Activated CD8-positive, alpha-beta T cell treated with anti-CD3 and anti-CD28 coated beads for 36 hours (primary cell): ENCODE results near the gene GPR84. TPM values are rescaled to one million over a fixed set of nuclear protein-coding genes. Genes with fewer than 3 reads are reported as not detected.

ENCODE experiments used
- ATAC-seq: fragments of 200-7000 bp; cut with Tn5 transposase; one replicate; pipeline ENCODE4 v1.10.0; 2021; ENCODE audit warnings: mild to moderate bottlenecking, moderate library complexity
- CTCF ChIA-PET: fragments of 350-600 bp; sonication (Branson Sonifier 250); formaldehyde crosslinking; loops from one replicate; lab custom pipeline; 2021; ENCODE audit warnings: antibody characterized with exemption; lab: Charles Lee
- POLR2A ChIA-PET: fragments of 350-600 bp; sonication (Branson Sonifier 250); formaldehyde crosslinking; loops from one replicate; lab custom pipeline; 2021; ENCODE audit warnings: antibody characterized with exemption; lab: Charles Lee
- DNase-seq: peaks from one replicate; pipeline ENCODE4 v3.0.0-alpha.2; 2020
- H3K27ac Mint-ChIP-seq: one replicate; pipeline ENCODE4 v1.8.0; 2021; ENCODE audit warnings: mild to moderate bottlenecking, mixed read lengths
- H3K27me3 Mint-ChIP-seq: one replicate; pipeline ENCODE4 v1.8.0; 2021; ENCODE audit warnings: mixed read lengths
- H3K36me3 Mint-ChIP-seq: one replicate; pipeline ENCODE4 v1.8.0; 2021; ENCODE audit warnings: low read depth, mixed read lengths
- H3K4me1 Mint-ChIP-seq: one replicate; pipeline ENCODE4 v1.8.0; 2021; ENCODE audit warnings: low read depth, mixed read lengths
- H3K4me3 Mint-ChIP-seq: one replicate; pipeline ENCODE4 v1.8.0; 2021; ENCODE audit warnings: mild to moderate bottlenecking, moderate library complexity, mixed read lengths
- H3K9me3 Mint-ChIP-seq: one replicate; pipeline ENCODE4 v1.8.0; 2021; ENCODE audit warnings: mixed read lengths
- CTCF ChIP-seq: fragments of 200-600 bp; IDR thresholded peaks from one replicate; pipeline ENCODE4 v1.8.0; 2022; ENCODE audit warnings: antibody characterized with exemption, mild to moderate bottlenecking
- intact Hi-C: fragments of 100-400 bp; cut with micrococcal nuclease; formaldehyde crosslinking; loops from one replicate; pipeline ENCODE4 v1.10.0; 2022
- total RNA-seq, 2 experiments: library from RNA; stranded (reverse); gene quantifications; one replicate each; pipeline ENCODE4 v1.2.3, GENCODE V29; 2021

Gene GPR84
- total RNA-seq, 2 experiments from 2014 or later = not detected

DNA sequence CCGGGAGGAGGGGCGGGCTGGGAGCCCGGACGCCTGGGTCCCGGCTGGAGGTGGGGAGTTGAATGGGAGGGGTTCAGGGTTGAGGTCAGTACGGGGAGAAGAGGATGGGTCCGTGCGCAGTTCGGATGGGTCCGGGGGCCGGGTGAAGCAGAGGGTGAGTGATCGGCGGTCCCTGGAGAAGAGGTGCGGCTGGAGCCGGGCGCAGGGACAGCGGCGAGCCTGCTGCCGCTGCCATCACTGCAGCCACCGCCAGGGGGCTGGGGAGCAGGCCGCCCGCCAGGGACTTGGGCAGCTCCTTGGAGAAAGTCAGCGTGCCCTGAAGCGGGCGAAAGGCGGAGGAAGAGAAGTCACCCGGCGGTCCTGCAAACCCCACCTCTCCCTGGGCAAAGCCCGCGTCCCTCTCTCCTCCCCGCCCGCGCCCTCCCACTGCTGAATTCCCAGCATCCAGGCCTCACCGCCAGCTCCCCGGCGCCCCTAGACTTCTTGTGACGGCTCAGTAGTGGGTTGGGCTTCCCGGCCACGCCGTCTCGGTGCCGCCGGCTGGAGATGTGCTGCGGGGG is 6.0 kb upstream of the GPR84 start:
- H3K4me1 Mint-ChIP-seq = peaks cover 38% of the 10 kb centered on the region
- H3K36me3 Mint-ChIP-seq = no peaks in the 10 kb centered on the region
- no peaks in the 10 kb centered on the region for H3K9me3 Mint-ChIP-seq
- ChIA-PET POLR2A (interaction anchor here (0.7 to 1.2 kb wide), 6 partner anchors 9 to 90 kb away, joined by 3 to 4 read pairs (median 4); partner anchors contain the start of genes CBX5 and HNRNPA1), CTCF (interaction anchor here (0.8 to 3.2 kb wide), 13 partner anchors 9 to 154 kb away, joined by 3 to 40 read pairs (median 4); no protein-coding TSS in a partner anchor)
- ATAC-seq (no peak), DNase-seq (no peak)
- no peak overlapping the region for H3K27ac Mint-ChIP-seq
- intact Hi-C loops = no loop called here
- H3K27me3 Mint-ChIP-seq = peaks cover 3% of the 10 kb centered on the region
- peak overlapping the region; percentile 32 for H3K4me3 Mint-ChIP-seq
- peak; percentile 38 for TF ChIP-seq CTCF

DNA sequence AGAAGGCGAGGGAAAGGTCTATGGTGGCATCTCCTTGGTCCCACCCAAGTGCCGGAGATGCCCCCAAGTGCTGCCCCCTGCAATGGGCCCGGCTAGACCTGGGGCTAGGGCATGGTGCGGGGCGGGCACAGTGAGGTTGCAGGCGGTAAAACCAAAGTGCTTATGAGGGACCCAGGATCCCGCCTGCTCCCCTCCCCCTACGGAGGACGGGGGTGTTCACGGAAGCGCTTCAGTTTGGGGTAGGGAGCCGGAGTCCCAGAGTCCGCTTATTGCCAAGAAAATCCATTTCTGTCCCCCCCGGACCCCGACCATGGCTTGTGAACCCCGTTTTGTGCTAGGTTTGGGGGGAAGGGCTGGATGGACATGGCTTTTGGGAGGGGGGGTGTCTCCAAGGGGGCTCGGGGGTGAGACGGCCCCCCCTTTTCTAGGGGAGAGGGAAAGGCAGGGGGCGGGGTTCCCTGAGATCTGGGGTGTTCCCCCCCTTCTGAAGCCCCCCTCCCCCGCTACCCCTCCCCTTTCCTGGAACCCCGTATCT is 5.4 kb upstream of the GPR84 start:
- Mint-ChIP-seq H3K36me3 (no peaks in the 10 kb centered on the region), H3K27ac (no peak overlapping the region), H3K27me3 (peaks cover 3% of the 10 kb centered on the region), H3K4me1 (peaks cover 41% of the 10 kb centered on the region), H3K9me3 (no peaks in the 10 kb centered on the region), H3K4me3 (peak overlapping the region; percentile 3)
- CTCF ChIA-PET = interaction anchor here (1.2 to 3.2 kb wide), 7 partner anchors 8 to 154 kb away, joined by 4 to 40 read pairs (median 4); no protein-coding TSS in a partner anchor
- TF ChIP-seq CTCF = no peak
- POLR2A ChIA-PET = interaction anchor here (0.9 to 1.2 kb wide), 3 partner anchors 10 to 87 kb away, joined by 3 to 4 read pairs (median 4); no protein-coding TSS in a partner anchor
- DNase-seq (no peak), ATAC-seq (no peak)
- intact Hi-C loops = loop anchor here (5.0 kb wide), 1 partner anchor 137 kb away; no protein-coding TSS in a partner anchor

- CTCF ChIA-PET = interaction anchor here (0.6 to 4.2 kb wide), 42 partner anchors 9 to 160 kb away, joined by 3 to 68 read pairs (median 5); partner anchors contain the start of genes CBX5, COPZ1, HNRNPA1 and NCKAP1L
- Mint-ChIP-seq H3K4me3 (peak overlapping the region; percentile 7), H3K4me1 (peaks cover 45% of the 10 kb centered on the region), H3K27me3 (peaks cover 3% of the 10 kb centered on the region), H3K9me3 (no peaks in the 10 kb centered on the region), H3K36me3 (no peaks in the 10 kb centered on the region), H3K27ac (no peak overlapping the region)
- TF ChIP-seq CTCF = peak; percentile 80
- peak; percentile 76 for ATAC-seq
- intact Hi-C loops = loop anchor here (5.0 kb wide), 1 partner anchor 137 kb away; no protein-coding TSS in a partner anchor
- DNase-seq = peak; percentile 93
- POLR2A ChIA-PET = interaction anchor here (0.8 to 2.2 kb wide), 5 partner anchors 9 to 82 kb away, joined by 3 to 10 read pairs (median 5); no protein-coding TSS in a partner anchor
Observed at GRCh38 chr12:54368709-54369596, 4.7 kb upstream of the GPR84 start.

- H3K9me3 Mint-ChIP-seq = no peaks in the 10 kb centered on the region
- H3K27me3 Mint-ChIP-seq = peaks cover 3% of the 10 kb centered on the region
- H3K4me1 Mint-ChIP-seq = peaks cover 44% of the 10 kb centered on the region
- ATAC-seq (peak; percentile 18), DNase-seq (no peak)
- POLR2A ChIA-PET = interaction anchor here (0.8 to 2.2 kb wide), 5 partner anchors 8 to 81 kb away, joined by 3 to 10 read pairs (median 5); no protein-coding TSS in a partner anchor
- TF ChIP-seq CTCF = no peak
- intact Hi-C loops = loop anchor here (5.0 kb wide), 1 partner anchor 136 kb away; no protein-coding TSS in a partner anchor
- H3K4me3 Mint-ChIP-seq = peak overlapping the region; percentile 7
- H3K27ac Mint-ChIP-seq = no peak overlapping the region
- CTCF ChIA-PET = interaction anchor here (0.6 to 4.2 kb wide), 42 partner anchors 8 to 160 kb away, joined by 3 to 68 read pairs (median 5); partner anchors contain the start of genes CBX5, COPZ1, HNRNPA1 and NCKAP1L
- H3K36me3 Mint-ChIP-seq = no peaks in the 10 kb centered on the region
Observed at GRCh38 chr12:54368025-54368708, 3.9 kb upstream of the GPR84 start.
